Naive thymus-derived CD4-positive, alpha-beta T cell (primary cell): Measurements from ENCODE around the gene TSPAN14. TPM values are rescaled to one million over a fixed set of nuclear protein-coding genes. Genes with fewer than 3 reads are reported as not detected.

Experiments
- ATAC-seq: fragments of 150-1000 bp; cut with Tn5 transposase; 2 replicates; pipeline ENCODE4 v1.10.0; 2021; ENCODE audit warnings: mild to moderate bottlenecking, moderate library complexity
- CTCF ChIA-PET: fragments of 350-600 bp; sonication (Branson Sonifier 250); formaldehyde crosslinking; loops from one replicate; lab custom pipeline; 2021; ENCODE audit warnings: antibody characterized with exemption; lab: Charles Lee
- POLR2A ChIA-PET: fragments of 350-600 bp; sonication (Branson Sonifier 250); formaldehyde crosslinking; loops from one replicate; lab custom pipeline; 2021; ENCODE audit warnings: antibody characterized with exemption, inconsistent platforms; lab: Charles Lee
- DNase-seq, 9 donors: peaks; one replicate each; pipeline versions ENCODE4 v3.0.0 to v3.0.0-alpha.2; 2020 to 2022; ENCODE audit warnings: mixed read lengths in 1 of 9
- H3K27ac ChIP-seq: one replicate; pipeline ENCODE4 v1.7.0; 2013; ENCODE audit warnings: mild to moderate bottlenecking, low read depth, low read length, moderate library complexity
- H3K27me3 ChIP-seq, 2 donors: one replicate each; pipeline ENCODE4 v1.7.0; 2013; ENCODE audit warnings: low read length in 2 of 2, mild to moderate bottlenecking in 2 of 2, moderate library complexity in 2 of 2; ENCODE audit not compliant: control insufficient read depth in 2 of 2, insufficient read depth in 2 of 2
- H3K36me3 ChIP-seq, 3 experiments: 1 replicate in 2 of 3; 2 replicates in 1 of 3; pipeline ENCODE4 v1.7.0; 2013; ENCODE audit warnings: low read length in 3 of 3, mild to moderate bottlenecking in 3 of 3, moderate library complexity in 1 of 3; ENCODE audit not compliant: insufficient read depth in 3 of 3, control insufficient read depth in 2 of 3
- H3K4me1 ChIP-seq, 2 donors: one replicate each; pipeline ENCODE4 v1.7.0; 2013; ENCODE audit warnings: low read length in 2 of 2, mild to moderate bottlenecking in 2 of 2, moderate library complexity in 1 of 2; ENCODE audit not compliant: control insufficient read depth in 2 of 2, insufficient read depth in 2 of 2
- H3K4me3 ChIP-seq: 2 replicates; pipeline ENCODE4 v1.7.0; 2013; ENCODE audit warnings: mild to moderate bottlenecking, low read length
- H3K9me3 ChIP-seq, 3 experiments: 1 replicate in 2 of 3; 2 replicates in 1 of 3; pipeline ENCODE4 v1.7.0; 2013; ENCODE audit warnings: low read length in 3 of 3; ENCODE audit not compliant: control insufficient read depth in 2 of 3
- H3K27ac Mint-ChIP-seq, 9 donors: one replicate each; pipeline ENCODE4 v1.8.0; 2020 to 2022; ENCODE audit warnings: mixed read lengths in 9 of 9, mild to moderate bottlenecking in 8 of 9, moderate library complexity in 5 of 9, inconsistent platforms in 2 of 9
- H3K27me3 Mint-ChIP-seq, 5 donors: one replicate each; pipeline ENCODE4 v1.8.0; 2021 to 2022; ENCODE audit warnings: mixed read lengths in 5 of 5, mild to moderate bottlenecking in 1 of 5
- H3K36me3 Mint-ChIP-seq, 5 donors: one replicate each; pipeline ENCODE4 v1.8.0; 2020 to 2022; ENCODE audit warnings: mixed read lengths in 5 of 5, mild to moderate bottlenecking in 3 of 5, inconsistent platforms in 1 of 5
- H3K4me1 Mint-ChIP-seq, 7 donors: one replicate each; pipeline ENCODE4 v1.8.0; 2020 to 2022; ENCODE audit warnings: mixed read lengths in 7 of 7, mild to moderate bottlenecking in 3 of 7, inconsistent platforms in 1 of 7
- H3K4me3 Mint-ChIP-seq, 10 donors: one replicate each; pipeline ENCODE4 v1.8.0; 2020 to 2022; ENCODE audit warnings: mild to moderate bottlenecking in 10 of 10, mixed read lengths in 10 of 10, moderate library complexity in 6 of 10, inconsistent platforms in 2 of 10
- H3K9me3 Mint-ChIP-seq, 11 donors: one replicate each; pipeline ENCODE4 v1.8.0; 2020 to 2022; ENCODE audit warnings: mixed read lengths in 11 of 11, mild to moderate bottlenecking in 4 of 11, inconsistent platforms in 1 of 11, moderate library complexity in 1 of 11
- intact Hi-C, 2 donors: fragments of 100-400 bp; cut with micrococcal nuclease; formaldehyde crosslinking; loops; one replicate each; pipeline ENCODE4 v1.15.1; 2023
- polyA plus RNA-seq, 2 donors: library from polyadenylated mRNA; unstranded; fragments of 300-500 nt; fragmentation: Illumina TruSeq; gene quantifications; one replicate each; pipeline ENCODE4 v1.2.3, GENCODE V29; 2021
- total RNA-seq, 6 experiments: library from RNA in 5 of 6; stranded (reverse) in 5 of 6; gene quantifications; 1 replicate in 5 of 6; 2 replicates in 1 of 6; pipeline ENCODE4 v1.2.3 and lab custom pipeline; 2021 to 2026

The TSPAN14 gene
- total and polyA plus RNA-seq, 7 experiments from 2014 or later: 135 to 386 (median 161) TPM

DNA sequence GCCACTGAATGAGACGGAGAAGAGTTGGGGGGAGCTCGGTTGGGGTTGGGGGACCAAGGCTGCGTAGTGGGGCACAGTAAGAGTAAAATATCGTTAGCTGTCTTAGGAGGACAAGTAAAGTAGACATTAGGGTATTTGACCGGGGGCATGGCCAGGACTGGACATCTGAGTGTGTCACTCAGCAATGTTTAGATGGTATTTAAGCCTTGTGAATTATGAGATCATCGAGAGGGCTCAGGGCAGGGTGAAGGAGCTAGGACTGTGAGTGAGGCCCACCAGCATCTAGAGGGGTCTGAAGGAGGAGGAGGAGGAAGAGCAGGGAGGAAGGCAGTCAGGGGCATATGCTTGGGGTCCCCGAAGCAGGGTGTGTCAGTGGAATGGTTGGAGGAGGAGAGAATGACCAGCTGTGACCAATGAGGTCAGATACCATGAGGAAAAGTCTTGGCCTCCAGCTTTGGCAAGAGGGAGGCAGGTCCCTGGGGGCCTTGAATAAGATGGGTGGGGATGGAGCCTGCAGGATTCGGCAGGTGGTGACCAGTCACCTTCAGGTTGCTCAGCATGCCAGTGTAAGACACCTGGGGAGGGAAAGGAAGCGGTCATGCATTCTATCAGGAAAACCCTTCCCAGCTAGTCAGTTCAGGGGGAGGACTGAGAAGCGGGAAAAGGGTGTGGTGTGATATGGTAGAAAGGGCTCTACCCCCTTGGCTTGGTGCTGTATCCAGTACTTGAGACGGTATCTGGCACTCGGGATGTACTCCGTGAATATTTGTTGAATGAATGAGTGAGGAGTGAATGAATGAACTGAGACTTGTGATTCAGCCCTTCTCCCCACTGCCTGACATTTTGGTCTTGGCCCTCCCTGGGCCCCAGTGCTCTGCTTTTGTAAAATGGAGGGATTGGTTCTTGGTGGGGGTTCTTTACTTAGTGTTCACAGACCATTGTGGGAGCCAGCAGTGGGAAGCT lies 48.8 kb downstream of the TSPAN14 start:
- Mint-ChIP-seq H3K4me1 (peaks cover 72 to 92% (median 84%) of the 10 kb centered on the region in 7 donors), H3K9me3 (no peaks in the 10 kb centered on the region), H3K36me3 (peaks cover 0 to 35% (median 11%) of the 10 kb centered on the region in 5 donors), H3K27ac (peak overlapping the region; percentile 76 to 99 (median 89)), H3K4me3 (peak overlapping the region; percentile 23 to 86 (median 71)), H3K27me3 (no peaks in the 10 kb centered on the region)
- no peaks in the 10 kb centered on the region for H3K9me3 ChIP-seq
- H3K4me3 ChIP-seq: no peak overlapping the region
- ATAC-seq: no peak
- peaks cover 78 to 82% of the 10 kb centered on the region in 2 donors for H3K4me1 ChIP-seq
- CTCF ChIA-PET: interaction anchor here (0.9 to 21.4 kb wide), 5 partner anchors 9 to 46 kb away, joined by 3 to 839 read pairs (median 14); partner anchors contain the start of gene TSPAN14
- DNase-seq: no peak
- intact Hi-C loops: no loop called here
- H3K27ac ChIP-seq: peak overlapping the region; percentile 59
- peaks cover 3 to 30% (median 21%) of the 10 kb centered on the region in 3 experiments for H3K36me3 ChIP-seq
- H3K27me3 ChIP-seq: no peaks in the 10 kb centered on the region
- POLR2A ChIA-PET: interaction anchor here (1.9 to 11.4 kb wide), 3 partner anchors 7 to 45 kb away, joined by 5 to 582 read pairs (median 182); partner anchors contain the start of gene TSPAN14

DNA sequence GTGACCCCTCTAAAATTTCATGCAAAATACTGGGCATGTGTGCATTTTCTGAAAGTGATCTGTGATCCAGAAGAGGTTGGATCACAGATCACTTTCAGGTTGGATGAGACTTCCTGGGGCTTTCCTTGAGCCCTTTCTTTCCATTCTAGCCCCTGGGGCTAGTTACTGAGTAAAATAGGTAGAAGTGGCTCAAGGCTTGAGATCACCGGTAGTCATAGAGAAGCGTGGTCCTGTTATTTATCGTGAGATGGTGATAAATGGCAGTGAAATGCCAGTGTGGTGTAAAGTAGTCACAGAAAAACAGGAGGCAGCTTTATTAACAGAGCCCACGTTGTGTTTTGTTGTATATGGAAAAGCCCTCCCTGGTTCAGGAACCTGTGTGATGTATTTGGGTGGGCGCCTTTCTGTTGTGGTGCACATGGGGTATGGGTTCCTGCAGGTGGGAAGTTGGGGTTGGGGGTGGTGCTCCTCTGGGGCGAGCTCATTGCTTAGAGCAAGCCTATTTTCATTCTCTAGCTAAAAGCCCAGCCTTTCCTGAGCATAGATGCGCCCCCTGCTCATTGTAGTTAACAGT lies 49.6 kb downstream of the TSPAN14 start:
- CTCF ChIA-PET: interaction anchor here (0.9 to 21.4 kb wide), 5 partner anchors 10 to 47 kb away, joined by 3 to 839 read pairs (median 14); partner anchors contain the start of gene TSPAN14
- ATAC-seq (no peak), DNase-seq (no peak)
- Mint-ChIP-seq H3K4me1 (peaks cover 67 to 89% (median 80%) of the 10 kb centered on the region in 7 donors), H3K4me3 (peak overlapping the region in 9 of 10 donors; percentile 4 to 86 (median 71)), H3K9me3 (no peaks in the 10 kb centered on the region), H3K27me3 (no peaks in the 10 kb centered on the region), H3K36me3 (peaks cover 0 to 33% (median 11%) of the 10 kb centered on the region in 5 donors), H3K27ac (peak overlapping the region; percentile 76 to 99 (median 89))
- Histone ChIP-seq H3K9me3 (no peaks in the 10 kb centered on the region), H3K36me3 (peaks cover 3 to 35% (median 21%) of the 10 kb centered on the region in 3 experiments), H3K27ac (peak overlapping the region; percentile 59), H3K4me1 (peaks cover 70 to 75% of the 10 kb centered on the region in 2 donors), H3K27me3 (no peaks in the 10 kb centered on the region), H3K4me3 (no peak overlapping the region)
- intact Hi-C loops: loop anchor here (1.0 to 2.0 kb wide), 6 partner anchors 7 to 49 kb away; partner anchors contain the start of gene TSPAN14 (in 1 of the 2)
- POLR2A ChIA-PET: interaction anchor here (1.6 to 11.4 kb wide), 3 partner anchors 16 to 46 kb away, joined by 6 to 582 read pairs (median 182); partner anchors contain the start of gene TSPAN14

DNA sequence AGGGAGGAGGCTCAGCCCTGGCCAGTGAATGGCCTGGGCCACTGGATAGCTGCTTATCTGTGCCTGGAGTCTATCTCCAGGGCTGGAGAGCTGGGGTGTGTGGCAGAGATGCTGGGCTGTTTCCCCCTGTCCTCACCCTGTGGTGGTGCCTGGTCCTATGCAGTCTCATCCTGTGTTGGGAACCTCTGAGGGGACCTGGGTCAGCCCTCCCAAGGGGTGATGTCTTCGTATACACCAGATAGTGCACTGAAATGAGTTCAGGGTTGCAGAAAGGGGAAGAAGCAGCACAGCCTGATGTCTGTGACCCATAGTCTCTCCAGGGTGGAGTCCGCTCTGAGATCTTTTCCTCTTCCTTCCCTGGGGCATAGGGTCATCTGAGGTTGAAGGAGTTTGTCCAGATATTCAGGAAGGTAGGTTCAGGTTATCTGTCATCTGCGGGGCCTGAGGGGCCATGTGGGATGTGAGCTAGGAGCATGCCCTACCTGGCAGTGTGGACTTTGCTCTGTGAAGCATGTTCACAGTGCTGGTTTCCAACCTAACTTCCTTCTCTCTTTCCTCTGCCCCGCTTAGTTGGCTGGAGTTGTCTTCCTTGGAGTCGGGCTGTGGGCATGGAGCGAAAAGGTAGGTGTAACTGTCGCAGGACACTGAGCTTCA lies 50.2 kb downstream of the TSPAN14 start:
- Histone ChIP-seq H3K9me3 (no peaks in the 10 kb centered on the region), H3K4me3 (no peak overlapping the region), H3K36me3 (peaks cover 5 to 41% (median 21%) of the 10 kb centered on the region in 3 experiments), H3K27ac (peak overlapping the region; percentile 59), H3K4me1 (peaks cover 64 to 69% of the 10 kb centered on the region in 2 donors), H3K27me3 (no peaks in the 10 kb centered on the region)
- DNase-seq (no peak), ATAC-seq (peak; percentile 52)
- CTCF ChIA-PET: interaction anchor here (0.6 to 21.4 kb wide), 14 partner anchors 10 to 126 kb away, joined by 3 to 839 read pairs (median 6); partner anchors contain the start of gene TSPAN14
- peak overlapping the region; percentile 24 to 86 (median 71) for H3K4me3 Mint-ChIP-seq
- H3K27ac Mint-ChIP-seq: peak overlapping the region; percentile 76 to 99 (median 89)
- peaks cover 0 to 34% (median 11%) of the 10 kb centered on the region in 5 donors for H3K36me3 Mint-ChIP-seq
- POLR2A ChIA-PET: interaction anchor here (1.1 to 11.4 kb wide), 4 partner anchors 17 to 46 kb away, joined by 5 to 582 read pairs (median 94); partner anchors contain the start of gene TSPAN14
- intact Hi-C loops: loop anchor here (1.0 to 2.0 kb wide), 6 partner anchors 8 to 49 kb away; partner anchors contain the start of gene TSPAN14 (in 1 of the 2)
- no peaks in the 10 kb centered on the region for H3K9me3 Mint-ChIP-seq
- peaks cover 63 to 84% (median 75%) of the 10 kb centered on the region in 7 donors for H3K4me1 Mint-ChIP-seq
- H3K27me3 Mint-ChIP-seq: no peaks in the 10 kb centered on the region

DNA sequence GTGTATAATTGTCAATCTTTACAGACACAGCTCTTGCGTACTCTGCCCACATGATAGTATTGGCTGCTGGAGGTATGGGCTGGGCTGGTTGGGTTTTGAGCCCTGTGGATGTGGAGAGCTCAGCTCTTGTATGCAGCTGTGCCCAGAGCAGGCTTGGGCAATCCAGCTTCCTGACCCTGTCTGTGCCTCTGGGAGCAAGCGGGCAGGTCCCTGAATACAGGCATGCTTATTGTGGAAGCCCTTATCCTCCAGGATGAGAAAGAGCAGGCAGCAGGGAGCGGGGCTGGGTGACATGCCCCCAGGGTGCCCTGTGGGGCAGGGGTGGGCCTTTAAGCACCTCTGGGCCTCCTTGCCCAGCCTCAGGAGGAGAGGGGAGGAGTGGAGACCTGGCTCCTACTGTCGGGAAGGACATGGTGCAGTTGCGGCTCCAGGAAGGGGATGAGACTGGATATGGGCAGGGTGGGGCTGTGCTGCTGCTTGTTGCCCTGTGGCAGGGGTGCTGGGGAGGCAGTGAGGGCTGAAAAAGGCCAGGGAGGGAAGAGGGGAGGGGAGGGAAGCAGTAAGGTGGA lies 50.9 kb downstream of the TSPAN14 start:
- no peak for DNase-seq
- POLR2A ChIA-PET: interaction anchor here (1.1 to 11.4 kb wide), 4 partner anchors 18 to 47 kb away, joined by 5 to 582 read pairs (median 94); partner anchors contain the start of gene TSPAN14

GRCh38 chr10:80506189-80506575 lies 52.1 kb downstream of the TSPAN14 start:
- no peaks in the 10 kb centered on the region for H3K9me3 Mint-ChIP-seq
- peaks cover 19 to 54% (median 21%) of the 10 kb centered on the region in 3 experiments for H3K36me3 ChIP-seq
- peaks cover 46 to 57% of the 10 kb centered on the region in 2 donors for H3K4me1 ChIP-seq
- H3K4me3 ChIP-seq: no peak overlapping the region
- CTCF ChIA-PET: interaction anchor here (0.6 to 21.4 kb wide), 20 partner anchors 8 to 532 kb away, joined by 3 to 839 read pairs (median 5); partner anchors contain the start of genes PRXL2A and TSPAN14
- intact Hi-C loops: no loop called here
- H3K27me3 Mint-ChIP-seq: no peaks in the 10 kb centered on the region
- H3K27ac ChIP-seq: peak overlapping the region; percentile 59
- peak overlapping the region; percentile 28 to 99 (median 87) for H3K27ac Mint-ChIP-seq
- H3K27me3 ChIP-seq: no peaks in the 10 kb centered on the region
- DNase-seq: no peak
- no peaks in the 10 kb centered on the region for H3K9me3 ChIP-seq
- peaks cover 4 to 25% (median 20%) of the 10 kb centered on the region in 5 donors for H3K36me3 Mint-ChIP-seq
- POLR2A ChIA-PET: interaction anchor here (0.7 to 11.4 kb wide), 6 partner anchors 9 to 128 kb away, joined by 3 to 582 read pairs (median 4); partner anchors contain the start of gene TSPAN14
- no peak for ATAC-seq
- H3K4me1 Mint-ChIP-seq: peaks cover 57 to 84% (median 73%) of the 10 kb centered on the region in 7 donors
- no peak overlapping the region for H3K4me3 Mint-ChIP-seq

More for the DNA sequence above, 50.9 kb downstream of the TSPAN14 start:
- H3K27ac ChIP-seq: peak overlapping the region; percentile 59
- no peak overlapping the region for H3K4me3 ChIP-seq
- intact Hi-C loops: loop anchor here (1.0 to 2.0 kb wide), 10 partner anchors 9 to 127 kb away; partner anchors contain the start of gene TSPAN14 (in 1 of the 2)
- peak overlapping the region; percentile 24 to 86 (median 70) for H3K4me3 Mint-ChIP-seq
- H3K9me3 ChIP-seq: no peaks in the 10 kb centered on the region
- CTCF ChIA-PET: interaction anchor here (0.6 to 21.4 kb wide), 17 partner anchors 9 to 127 kb away, joined by 3 to 839 read pairs (median 5); partner anchors contain the start of genes PRXL2A and TSPAN14
- H3K27ac Mint-ChIP-seq: peak overlapping the region; percentile 76 to 99 (median 89)
- peak; percentile 26 for ATAC-seq
- peaks cover 60 to 84% (median 73%) of the 10 kb centered on the region in 7 donors for H3K4me1 Mint-ChIP-seq
- H3K27me3 Mint-ChIP-seq: no peaks in the 10 kb centered on the region
- no peaks in the 10 kb centered on the region for H3K9me3 Mint-ChIP-seq
- H3K36me3 ChIP-seq: peaks cover 12 to 48% (median 21%) of the 10 kb centered on the region in 3 experiments
- H3K36me3 Mint-ChIP-seq: peaks cover 2 to 29% (median 16%) of the 10 kb centered on the region in 5 donors
- H3K27me3 ChIP-seq: no peaks in the 10 kb centered on the region
- peaks cover 57 to 64% of the 10 kb centered on the region in 2 donors for H3K4me1 ChIP-seq
